Activated T-helper 1 cell treated with Interleukin-2 at 50 U/mL for 16 hours (primary cell): ENCODE measurements around the gene MRM2.

Experiments used
- DNase-seq: peaks from one replicate; pipeline ENCODE4 v3.0.0-alpha.2; 2020; ENCODE audit warnings: low read depth

MRM2 gene

DNA sequence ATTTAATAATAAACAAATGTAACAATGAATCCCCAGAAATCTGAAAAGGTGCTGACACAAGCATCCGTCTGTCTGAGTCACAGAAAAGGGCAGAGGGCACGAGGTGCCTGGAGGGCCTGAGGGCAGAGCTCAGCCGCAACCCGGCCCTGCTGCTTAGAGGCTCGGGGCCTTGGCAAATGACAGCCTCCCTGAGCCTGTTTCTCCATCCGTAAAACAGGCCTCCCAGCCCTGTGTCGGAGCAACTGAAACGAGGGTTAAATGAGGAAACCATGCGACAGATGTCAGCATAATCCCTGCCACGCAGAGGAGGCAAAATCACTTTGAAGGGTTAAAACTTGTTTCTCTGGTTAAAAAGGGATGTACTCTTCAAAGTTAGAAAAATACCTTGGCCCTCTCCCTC, 24.9 kb upstream of the MRM2 start:
- no peak for DNase-seq

DNA sequence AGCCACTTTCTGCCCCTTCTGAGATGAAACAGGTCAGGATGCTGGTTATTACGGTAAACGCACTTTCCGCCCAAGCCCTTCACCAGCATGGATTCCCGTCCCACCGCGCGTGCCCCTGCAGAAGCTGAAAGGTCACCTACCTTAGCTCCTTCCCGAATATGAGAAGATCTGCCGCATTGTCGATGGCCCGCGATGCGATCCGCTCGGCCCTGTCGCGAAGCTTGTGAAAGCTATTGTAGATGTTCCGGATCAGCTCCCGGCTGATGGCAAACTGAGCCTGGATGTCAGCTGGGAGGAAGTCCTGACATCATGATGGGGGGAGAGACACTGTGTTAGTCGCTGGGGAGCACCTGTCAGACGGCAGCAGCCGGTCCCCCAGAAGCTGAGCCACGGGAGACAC, 22.2 kb upstream of the MRM2 start:
- DNase-seq: no peak

DNA sequence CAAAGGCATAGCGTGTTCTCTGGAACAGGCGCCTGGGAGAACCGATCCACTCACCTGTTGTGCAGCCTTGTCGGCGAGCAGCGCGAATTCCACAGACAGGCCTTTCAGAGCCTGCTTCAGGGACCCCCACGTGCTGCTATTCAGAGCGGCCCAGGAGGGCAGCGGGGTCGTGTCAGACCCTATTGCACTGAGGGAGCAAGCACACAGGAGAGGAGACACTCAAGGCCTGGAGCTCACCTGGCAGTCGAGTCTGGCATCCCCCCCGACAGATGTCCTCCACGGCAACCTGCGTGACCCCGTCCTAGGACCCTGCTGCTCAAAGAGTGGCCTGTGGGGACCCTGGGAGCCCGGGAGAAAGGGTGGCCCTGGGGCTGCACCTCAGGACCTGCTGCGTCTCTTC, 21.2 kb upstream of the MRM2 start:
- DNase-seq: no peak

DNA sequence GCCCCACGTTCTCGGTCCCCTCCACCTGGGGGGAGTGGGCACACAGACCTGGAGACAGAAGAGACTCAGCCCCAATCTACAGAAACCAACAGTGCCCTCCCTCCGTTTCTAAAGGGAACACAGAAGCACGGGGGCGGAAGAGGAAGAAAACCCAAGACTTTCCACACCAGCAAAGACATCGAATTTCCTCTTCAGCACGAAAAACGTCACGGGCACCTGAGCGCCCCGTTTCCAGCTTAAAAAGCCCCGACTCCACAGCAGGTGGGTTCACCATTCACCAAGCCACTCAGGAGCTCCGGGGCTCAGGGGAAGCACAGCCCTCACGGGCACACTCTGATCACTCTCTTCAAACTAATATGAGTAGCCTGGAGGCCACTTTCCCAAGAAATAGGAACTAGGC, 19.6 kb upstream of the MRM2 start:
- no peak for DNase-seq

DNA sequence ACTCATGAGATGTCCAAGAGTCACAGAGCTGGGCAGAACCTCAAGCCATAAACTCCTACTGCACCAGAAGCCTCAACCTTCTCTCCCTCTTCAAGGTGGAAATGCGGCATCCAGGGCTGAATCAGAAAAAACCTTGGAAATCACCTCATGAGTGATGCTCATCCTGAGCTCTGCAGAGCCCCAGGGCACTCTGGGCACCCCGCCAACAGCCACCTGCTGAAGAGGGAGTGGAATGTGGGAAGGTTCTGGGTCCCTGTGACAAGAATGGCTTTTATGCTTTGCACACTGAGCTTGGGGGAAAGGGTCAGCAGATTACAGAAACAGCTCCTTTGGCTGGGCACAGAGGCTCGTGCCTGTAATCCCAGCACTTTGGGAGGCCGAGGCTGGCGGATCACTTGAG, 18.8 kb upstream of the MRM2 start:
- DNase-seq: no peak

DNA sequence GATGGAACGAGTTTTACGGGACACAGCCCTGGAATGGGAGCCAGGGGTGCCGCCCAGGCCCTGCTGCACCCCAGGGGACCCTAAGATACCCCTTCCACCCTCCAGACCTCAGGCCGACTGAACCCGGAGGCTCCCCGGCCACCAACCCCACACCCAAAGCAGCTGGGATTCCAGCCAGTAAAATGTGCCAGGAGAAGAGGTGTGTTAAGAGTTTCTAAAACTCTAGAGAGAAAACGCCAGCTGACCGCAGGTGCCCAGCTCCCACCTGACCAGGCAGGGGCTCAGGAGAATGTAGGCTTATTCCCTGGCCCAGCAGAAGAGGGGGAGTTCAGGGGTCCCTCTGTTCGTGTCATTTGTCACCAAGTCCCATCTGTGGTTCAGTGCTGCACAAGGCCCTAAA, 17.5 kb upstream of the MRM2 start:
- DNase-seq: no peak

- no peak for DNase-seq
Observed at GRCh38 chr7:2258661-2259365, 16.8 kb upstream of the MRM2 start.

GRCh38 chr7:2257651-2258050, 15.6 kb upstream of the MRM2 start:
- DNase-seq: no peak

GRCh38 chr7:2257046-2257551, 15.1 kb upstream of the MRM2 start:
- DNase-seq: no peak

- no peak for DNase-seq
Observed at GRCh38 chr7:2256306-2257045, 14.5 kb upstream of the MRM2 start.

DNA sequence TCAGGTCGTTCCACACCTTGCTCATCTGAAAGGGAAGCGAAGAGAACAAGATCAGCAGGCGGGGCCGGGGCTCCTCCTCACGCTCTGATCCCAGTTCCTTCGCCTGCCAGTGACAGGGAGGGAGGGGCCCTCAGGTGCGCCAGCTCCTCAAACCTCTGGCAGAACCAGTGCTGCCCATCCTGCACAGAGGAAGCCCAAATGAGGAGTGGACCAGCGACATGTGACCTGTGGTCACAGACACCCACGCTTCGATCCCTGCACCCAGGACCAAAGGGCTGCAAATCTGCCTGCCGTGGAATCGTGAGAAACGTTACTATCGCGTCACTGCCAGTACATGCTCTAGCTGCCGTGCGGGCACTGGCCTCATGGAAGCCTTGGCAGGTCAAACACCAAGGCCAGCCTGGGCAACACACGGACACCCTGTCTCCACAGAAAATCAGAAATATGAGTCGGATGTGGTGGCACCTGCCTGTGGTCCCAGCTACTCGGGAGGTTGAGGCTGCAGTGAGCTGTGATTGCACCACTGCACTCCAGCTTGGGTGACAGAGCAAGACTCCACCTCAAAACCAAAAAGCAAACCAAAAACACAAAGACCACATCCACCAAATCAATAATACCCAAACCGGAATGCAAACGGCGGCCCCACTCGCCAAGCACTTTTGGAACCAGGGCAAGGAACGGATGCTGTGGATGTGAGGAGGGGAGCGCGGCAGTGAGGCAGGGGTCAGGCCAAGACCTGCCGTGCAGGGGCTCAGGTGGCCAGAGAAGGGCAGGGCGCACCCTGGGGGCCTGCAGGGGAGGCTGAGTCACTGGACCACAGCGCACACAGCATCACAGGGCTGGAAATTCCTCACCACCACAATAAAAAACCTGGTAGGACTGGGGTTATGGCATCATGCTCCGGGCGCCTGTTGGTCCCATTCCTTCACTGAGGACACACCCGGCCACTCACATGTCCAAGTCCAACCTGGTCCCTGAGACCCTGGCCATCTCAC, 13.4 kb upstream of the MRM2 start:
- DNase-seq: no peak

- DNase-seq: no peak
Observed at GRCh38 chr7:2254429-2255144, 12.6 kb upstream of the MRM2 start.

DNA sequence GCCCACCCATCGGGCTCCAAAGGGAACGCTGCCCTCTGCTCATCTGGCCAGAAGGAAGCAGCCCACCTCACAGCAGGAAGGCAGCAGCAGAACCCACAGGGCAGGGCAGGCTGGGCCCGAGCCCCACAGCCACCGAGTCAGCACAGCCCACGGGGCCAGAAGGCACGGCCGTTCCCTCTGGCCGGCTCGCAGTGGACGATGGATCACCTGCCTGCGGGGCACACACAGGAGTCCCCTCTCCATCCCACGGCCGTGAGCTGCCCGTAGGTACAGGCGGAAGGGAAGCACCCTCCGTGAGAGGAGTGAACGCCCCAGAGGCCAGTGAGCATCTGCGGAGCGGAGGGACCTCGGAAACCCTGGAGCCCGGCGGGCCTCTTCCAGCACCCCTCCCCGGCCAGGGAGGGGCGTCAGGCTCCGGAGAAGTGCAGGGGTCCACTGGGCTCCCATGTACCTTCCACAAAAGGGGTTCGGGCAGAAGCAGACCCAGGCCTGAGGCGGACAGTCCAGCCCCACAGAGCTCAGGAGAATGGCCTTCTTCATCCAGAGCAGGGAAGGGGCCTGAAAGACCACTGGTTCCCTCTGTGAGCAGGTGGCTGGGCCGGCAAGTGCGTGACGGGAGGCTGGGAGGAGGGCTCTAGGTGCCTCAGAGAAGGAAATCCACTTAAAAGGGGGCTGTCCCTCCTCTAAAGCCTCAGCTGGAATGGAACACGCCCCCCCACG, 11.7 kb upstream of the MRM2 start:
- DNase-seq: no peak

- DNase-seq: no peak
Observed at GRCh38 chr7:2253021-2253420, 11.0 kb upstream of the MRM2 start.

DNA sequence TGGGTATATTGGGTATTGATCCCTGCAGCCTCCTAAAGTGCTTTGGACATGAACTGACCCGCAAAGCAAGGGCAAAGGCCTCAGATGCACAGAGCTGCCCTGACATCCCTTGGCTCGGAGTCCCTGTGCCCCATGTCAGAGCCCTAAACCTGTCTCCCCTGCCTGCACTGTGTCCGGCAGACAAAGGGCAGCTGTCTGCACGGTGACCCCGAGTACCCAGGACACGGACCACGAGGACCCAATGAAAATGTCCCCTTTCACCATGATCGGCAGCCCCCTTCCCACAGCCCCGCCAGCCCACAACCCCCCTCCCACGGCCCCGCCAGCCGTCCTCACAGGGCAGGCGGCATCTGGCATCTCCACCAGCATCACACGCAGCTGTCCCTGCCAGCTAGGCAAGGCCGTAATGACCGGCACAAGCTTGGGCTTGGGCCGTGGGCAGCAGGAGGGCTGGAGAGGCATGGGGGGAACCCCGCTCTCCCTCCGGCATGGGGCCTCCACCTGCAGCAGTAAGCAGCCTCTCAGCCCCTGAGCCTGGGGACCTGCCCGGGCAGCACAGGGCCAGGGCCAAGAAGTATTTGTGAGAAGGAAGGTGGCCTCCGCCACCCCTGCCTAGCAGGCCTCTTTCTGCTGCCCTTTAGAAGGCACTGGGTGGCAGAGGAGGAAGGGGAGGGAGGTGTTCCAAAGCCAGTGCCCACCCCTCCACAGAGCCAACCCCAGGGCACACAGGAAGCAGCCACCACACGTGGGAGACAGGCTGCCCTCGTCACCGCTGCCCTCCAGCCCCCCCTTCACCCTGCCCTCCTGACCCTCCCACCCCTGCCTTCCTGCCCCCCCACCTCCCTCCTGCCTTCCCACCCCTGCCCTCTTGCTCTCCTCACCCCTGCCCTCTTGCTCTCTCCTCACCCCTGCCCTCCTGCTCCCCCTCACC, 10.1 kb upstream of the MRM2 start:
- DNase-seq: no peak

DNA sequence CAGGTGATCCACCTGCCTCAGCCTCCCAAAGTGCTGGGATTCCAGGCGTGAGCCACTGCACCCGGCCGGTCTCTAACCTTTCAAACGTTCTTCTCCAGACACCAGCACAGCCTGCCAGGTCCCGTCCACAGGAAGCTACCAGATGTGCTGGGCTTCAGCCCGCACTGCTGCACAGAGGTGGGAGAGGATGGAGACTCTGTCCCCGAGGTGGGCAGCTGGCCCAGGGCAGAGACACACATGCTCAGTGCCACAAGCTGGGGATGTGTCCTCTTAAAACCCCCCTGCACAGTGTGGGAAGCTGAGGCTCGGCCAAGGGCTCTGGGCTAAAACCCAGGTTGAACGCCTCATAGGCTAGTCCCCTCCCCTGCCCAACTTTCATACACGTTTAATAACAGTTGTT, 9.4 kb upstream of the MRM2 start:
- no peak for DNase-seq

- DNase-seq: no peak
Observed at GRCh38 chr7:2249744-2250323, 7.8 kb upstream of the MRM2 start.

DNA sequence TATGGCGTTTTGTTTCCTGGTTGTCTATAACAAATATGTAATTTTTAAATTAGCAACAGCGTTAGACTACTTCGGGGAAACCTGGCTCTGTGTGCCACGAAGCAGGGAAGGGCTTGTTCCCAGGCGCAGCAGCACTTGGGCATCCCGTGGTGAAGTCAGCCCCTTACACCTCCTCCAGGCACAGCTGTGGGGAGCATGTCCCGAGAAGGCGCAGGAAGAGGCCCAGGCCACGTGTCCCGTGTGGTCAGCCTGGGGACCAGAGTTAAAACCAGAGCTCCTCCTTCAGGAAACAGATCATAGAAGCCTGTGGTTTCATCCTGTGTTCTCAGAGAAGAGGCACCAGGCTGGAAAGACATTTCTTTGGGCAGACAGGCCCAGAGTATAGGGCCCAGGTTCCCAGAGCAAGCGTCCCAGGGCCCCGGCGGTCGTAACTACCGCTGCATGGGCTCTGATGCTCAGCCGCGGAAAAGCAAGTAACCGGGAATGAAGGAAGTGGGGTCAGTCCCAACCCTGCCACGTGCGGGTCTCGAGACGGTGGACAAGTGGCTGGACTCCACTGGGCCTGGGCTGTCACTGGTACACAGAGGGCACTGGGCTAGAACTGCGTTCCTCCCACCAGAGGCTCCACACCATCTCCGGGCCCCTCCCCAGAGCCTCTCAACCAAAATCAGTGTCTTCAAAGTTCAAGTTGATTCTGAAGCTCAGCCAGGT, 7.1 kb upstream of the MRM2 start:
- no peak for DNase-seq
